PC-3 (cell line): Measurements from ENCODE around the gene FBXO10.

ENCODE experiments used
- CTCF ChIP-seq: fragments of 300-600 bp; sonication (generic); conservative IDR thresholded peaks from 2 replicates; pipeline ENCODE4 v1.5.1; 2017; ENCODE audit warnings: antibody characterized with exemption, low read depth, mild to moderate bottlenecking, low read length
- EZH2 ChIP-seq: fragments of 300-600 bp; sonication (generic); IDR thresholded peaks from one replicate; pipeline ENCODE4 v1.6.1; 2017; ENCODE audit warnings: antibody characterized with exemption, mild to moderate bottlenecking, low read length; ENCODE audit not compliant: unreplicated experiment
- EZH2phosphoT487 ChIP-seq: fragments of 300-600 bp; sonication (generic); IDR thresholded peaks from 2 replicates; pipeline ENCODE4 v1.6.1; 2018; ENCODE audit warnings: mild to moderate bottlenecking, antibody characterized with exemption, low read length, borderline replicate concordance

DNA sequence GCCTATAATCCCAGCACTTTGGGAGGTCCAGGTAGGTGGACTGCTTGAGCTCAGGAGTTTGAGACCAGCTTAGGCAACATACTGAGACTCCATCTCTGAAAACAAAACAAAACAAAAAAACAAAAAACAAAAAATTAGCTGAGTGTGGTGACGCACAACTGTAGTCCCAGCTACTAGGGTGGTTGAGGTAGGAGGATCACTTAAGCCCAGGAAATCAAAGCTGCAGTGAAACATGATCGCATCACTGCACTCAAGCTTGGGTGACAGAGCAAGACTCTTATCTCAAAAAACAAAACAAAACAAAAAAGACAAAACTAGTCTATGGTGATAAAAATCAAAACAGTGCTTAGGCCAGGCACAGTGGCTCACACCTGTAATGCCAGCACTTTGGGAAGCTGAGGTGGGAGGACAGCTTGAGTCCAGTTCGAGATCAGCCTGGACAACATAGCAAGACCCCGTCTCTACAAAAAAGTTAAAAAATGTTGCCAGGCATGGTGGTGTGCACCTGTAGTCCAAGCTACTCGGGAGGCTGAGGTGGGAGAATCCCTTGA is 28.8 kb downstream of the FBXO10 start:
- TF ChIP-seq CTCF (no peak), EZH2phosphoT487 (no peak), EZH2 (no peak)
